ENCODE results near the gene TEX48. TPM values are rescaled to one million over a fixed set of nuclear protein-coding genes. Genes with fewer than 3 reads are reported as not detected.

The TEX48 gene
- total RNA-seq, 8 experiments from 2014 or later: not detected

GRCh38 chr9:114633438-114634089 is 48.4 kb downstream of the TEX48 start:
- Histone ChIP-seq H3K4me1 (replicated peaks in 1 of 2) (peaks cover 0 to 3% of the 10 kb centered on the region in 2 donors), H3K27ac (no peak overlapping the region), H3K4me3 (no peak overlapping the region)
- no peak for ATAC-seq (replicated peaks in 6 of 8)
- in situ Hi-C loops (cut with MboI; ENCODE audit: low pct_unique_long_range_greater_than_20kb in 2 of 9, low sequenced_read_pairs in 9 of 9, unreplicated experiment in 9 of 9): loop anchor here in 3 of 9 experiments (25.0 kb wide), 2 partner anchors 196 to 221 kb away; no protein-coding TSS in a partner anchor
- 0 to 100% (median 91%) methylated on average over 1 to 8 of the region's 11 CpGs; no CpG with 5 or more reads in 4 of the 10 experiments for WGBS, 10 experiments

DNA sequence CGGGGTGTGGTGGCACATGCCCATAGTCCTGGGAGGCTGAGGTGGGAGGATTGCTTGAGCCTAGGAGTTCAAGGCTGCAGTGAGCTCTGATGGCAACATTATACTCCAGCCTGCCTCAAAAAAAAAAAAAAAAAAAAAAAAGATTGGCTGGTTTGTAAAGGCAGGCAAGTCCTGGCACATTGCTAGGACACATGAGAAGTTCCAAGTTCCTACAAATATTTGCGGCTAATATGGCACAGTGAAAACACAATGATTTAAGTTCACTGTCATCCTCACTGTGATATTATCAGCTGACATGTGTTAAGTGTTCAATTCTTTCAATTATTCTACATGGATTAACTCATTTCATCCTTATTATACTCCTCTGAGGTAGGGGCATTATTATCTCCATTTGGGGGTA is 50.8 kb downstream of the TEX48 start:
- H3K27ac ChIP-seq: no peak overlapping the region
- 0 to 58% (median 0%) methylated on average over 1 to 2 of the region's 2 CpGs; no CpG with 5 or more reads in 3 of the 10 experiments for WGBS, 10 experiments
- peaks cover 0 to 2% of the 10 kb centered on the region in 2 donors for H3K4me1 ChIP-seq (replicated peaks in 1 of 2)
- no peak overlapping the region for H3K4me3 ChIP-seq
- in situ Hi-C loops (cut with MboI; ENCODE audit: low pct_unique_long_range_greater_than_20kb in 2 of 9, low sequenced_read_pairs in 9 of 9, unreplicated experiment in 9 of 9): loop anchor here in 3 of 9 experiments (25.0 kb wide), 2 partner anchors 194 to 219 kb away; no protein-coding TSS in a partner anchor
- no peak for ATAC-seq (replicated peaks in 6 of 8)

DNA sequence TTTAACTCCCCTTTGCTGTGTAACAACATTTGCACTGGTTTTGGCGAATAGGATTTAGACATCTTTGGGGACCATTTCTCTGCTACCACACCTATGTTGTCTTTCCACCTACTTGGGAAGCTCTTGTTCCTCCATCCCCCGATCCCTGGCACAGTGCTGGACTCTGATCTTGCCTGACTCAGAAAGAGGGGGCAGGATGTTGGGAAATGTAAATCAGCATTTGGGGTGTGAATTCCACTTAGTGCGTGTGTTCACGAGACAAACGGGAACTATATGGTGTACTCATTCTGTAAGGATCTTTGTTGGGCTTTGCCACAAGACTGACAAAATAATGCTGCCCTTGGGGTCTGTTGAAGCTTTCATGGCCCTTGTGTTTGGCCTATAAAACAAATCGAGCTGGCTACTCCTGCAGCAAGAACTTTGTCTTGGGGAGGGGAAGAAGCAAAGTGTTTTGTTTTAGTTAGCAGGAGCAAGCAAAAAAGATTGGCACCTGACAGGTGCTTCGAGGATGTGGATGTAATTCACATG is 52.4 kb downstream of the TEX48 start:
- in situ Hi-C loops (cut with MboI; ENCODE audit: low pct_unique_long_range_greater_than_20kb in 2 of 9, low sequenced_read_pairs in 9 of 9, unreplicated experiment in 9 of 9): loop anchor here in 3 of 9 experiments (25.0 kb wide), 2 partner anchors 192 to 217 kb away; no protein-coding TSS in a partner anchor
- H3K4me1 ChIP-seq (replicated peaks in 1 of 2): peaks cover 0 to 2% of the 10 kb centered on the region in 2 donors
- H3K27ac ChIP-seq: no peak overlapping the region
- H3K4me3 ChIP-seq: no peak overlapping the region
- WGBS, 10 experiments: 53 to 100% (median 77%) methylated on average over 2 to 7 of the region's 7 CpGs; no CpG with 5 or more reads in 3 of the 10 experiments
- ATAC-seq (replicated peaks in 6 of 8): no peak

DNA sequence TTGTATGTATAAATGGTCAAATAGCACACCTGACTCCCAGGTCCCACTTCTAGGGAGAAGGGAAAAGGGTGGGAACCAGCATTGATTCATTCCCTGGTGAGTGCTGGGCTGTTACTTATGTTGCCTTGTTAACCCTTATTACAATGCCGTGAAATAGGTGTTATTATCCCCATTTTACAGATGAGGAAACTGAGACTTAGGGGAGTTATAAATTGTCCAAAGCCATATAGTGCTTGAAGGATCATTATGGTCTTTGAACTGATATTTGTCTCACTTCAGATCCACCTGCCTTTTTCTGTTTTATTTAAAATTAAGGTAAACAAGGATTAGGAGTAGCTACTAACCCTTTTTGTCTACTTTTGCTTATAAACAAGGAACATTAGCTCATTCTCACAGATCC is 54.4 kb downstream of the TEX48 start:
- ATAC-seq (replicated peaks in 6 of 8): no peak
- Histone ChIP-seq H3K4me1 (replicated peaks in 1 of 2) (peaks cover 0 to 2% of the 10 kb centered on the region in 2 donors), H3K4me3 (no peak overlapping the region), H3K27ac (no peak overlapping the region)
- in situ Hi-C loops (cut with MboI; ENCODE audit: low pct_unique_long_range_greater_than_20kb in 2 of 9, low sequenced_read_pairs in 9 of 9, unreplicated experiment in 9 of 9): loop anchor here in 3 of 9 experiments (25.0 kb wide), 2 partner anchors 190 to 215 kb away; no protein-coding TSS in a partner anchor
- 67 to 100% (median 83%) methylated on average over 1 of the region's 1 CpG; no CpG with 5 or more reads in 6 of the 10 experiments for WGBS, 10 experiments

- 78 to 100% (median 93%) methylated on average over 1 to 2 of the region's 4 CpGs; no CpG with 5 or more reads in 6 of the 10 experiments for WGBS, 10 experiments
- in situ Hi-C loops (cut with MboI; ENCODE audit: low pct_unique_long_range_greater_than_20kb in 2 of 9, low sequenced_read_pairs in 9 of 9, unreplicated experiment in 9 of 9): loop anchor here in 3 of 9 experiments (25.0 kb wide), 2 partner anchors 189 to 214 kb away; no protein-coding TSS in a partner anchor
These were observed 55.5 kb downstream of the TEX48 start for GRCh38 chr9:114626415-114627020.

GRCh38 chr9:114624677-114625076 is 57.3 kb downstream of the TEX48 start:
- WGBS, 10 experiments: 0 to 100% (median 67%) methylated on average over 1 to 2 of the region's 2 CpGs; no CpG with 5 or more reads in 3 of the 10 experiments
- Histone ChIP-seq H3K4me3 (no peak overlapping the region), H3K4me1 (replicated peaks in 1 of 2) (peaks cover 0 to 2% of the 10 kb centered on the region in 2 donors), H3K27ac (no peak overlapping the region)
- ATAC-seq (replicated peaks in 6 of 8): peak in 3 of 8 experiments; percentile 76 to 89 (median 88)
- in situ Hi-C loops (cut with MboI; ENCODE audit: low pct_unique_long_range_greater_than_20kb in 2 of 9, low sequenced_read_pairs in 9 of 9, unreplicated experiment in 9 of 9): loop anchor here in 3 of 9 experiments (25.0 kb wide), 2 partner anchors 187 to 212 kb away; no protein-coding TSS in a partner anchor

More at GRCh38 chr9:114626415-114627020, 55.5 kb downstream of the TEX48 start:
- peak in 7 of 8 experiments; percentile 12 to 92 (median 54) for ATAC-seq (replicated peaks in 6 of 8)
- H3K4me3 ChIP-seq: no peak overlapping the region
- H3K4me1 ChIP-seq (replicated peaks in 1 of 2): peaks cover 0 to 2% of the 10 kb centered on the region in 2 donors
- peak overlapping the region in 1 of 2 donors; percentile 41 for H3K27ac ChIP-seq

DNA sequence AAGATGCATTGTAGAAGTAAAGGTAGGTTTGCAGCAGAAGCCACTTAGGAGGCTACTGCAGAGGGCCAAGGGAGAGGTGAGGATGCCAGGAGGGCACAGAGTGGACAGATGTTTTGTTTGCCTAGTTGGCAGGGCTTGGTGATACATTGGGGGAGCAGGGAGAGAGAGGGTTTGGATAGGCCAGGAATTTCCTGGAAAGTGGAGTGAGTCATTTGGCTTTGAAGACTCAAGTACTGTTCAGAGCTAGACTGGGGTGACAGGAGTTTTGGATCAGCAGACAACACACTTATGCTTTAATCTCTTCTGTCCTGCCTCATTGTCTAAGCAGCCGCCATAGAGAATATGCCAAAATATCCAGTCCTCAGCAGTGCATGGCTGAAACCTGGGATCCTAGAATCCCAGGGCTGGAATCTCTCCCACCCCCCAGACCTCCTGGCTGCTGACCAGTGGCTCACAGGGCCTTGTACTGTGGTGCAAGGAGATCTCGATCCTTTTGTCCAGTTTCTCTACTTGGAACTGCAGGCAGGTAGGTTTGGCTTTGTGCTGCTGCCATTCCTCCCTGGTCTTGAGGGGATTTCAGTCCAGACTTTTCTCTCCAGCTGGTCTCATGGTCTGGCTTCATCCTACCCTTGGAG is 59.9 kb downstream of the TEX48 start:
- no peak overlapping the region for H3K27ac ChIP-seq
- ATAC-seq (replicated peaks in 6 of 8): peak in 2 of 8 experiments; percentile 27 to 68

GRCh38 chr9:114621561-114621960 is 60.4 kb downstream of the TEX48 start:
- no peak overlapping the region for H3K4me3 ChIP-seq
- peak in 3 of 8 experiments; percentile 10 to 45 (median 14) for ATAC-seq (replicated peaks in 6 of 8)
- WGBS, 10 experiments: 53 to 100% (median 79%) methylated on average over 1 to 7 of the region's 7 CpGs; no CpG with 5 or more reads in 1 of the 10 experiments
- no peak overlapping the region for H3K27ac ChIP-seq
- peaks cover 0 to 2% of the 10 kb centered on the region in 2 donors for H3K4me1 ChIP-seq (replicated peaks in 1 of 2)
- in situ Hi-C loops (cut with MboI; ENCODE audit: low pct_unique_long_range_greater_than_20kb in 2 of 9, low sequenced_read_pairs in 9 of 9, unreplicated experiment in 9 of 9): no loop called here

More for the DNA sequence above, 59.9 kb downstream of the TEX48 start:
- 83 to 100% methylated on average over 1 of the region's 2 CpGs; no CpG with 5 or more reads in 8 of the 10 experiments for WGBS, 10 experiments
- in situ Hi-C loops (cut with MboI; ENCODE audit: low pct_unique_long_range_greater_than_20kb in 2 of 9, low sequenced_read_pairs in 9 of 9, unreplicated experiment in 9 of 9): no loop called here
- Histone ChIP-seq H3K4me3 (no peak overlapping the region), H3K4me1 (replicated peaks in 1 of 2) (peaks cover 0 to 2% of the 10 kb centered on the region in 2 donors)

- H3K4me1 ChIP-seq (replicated peaks in 1 of 2): no peaks in the 10 kb centered on the region
- no peak for ATAC-seq (replicated peaks in 6 of 8)
- no peak overlapping the region for H3K27ac ChIP-seq
- in situ Hi-C loops (cut with MboI; ENCODE audit: low pct_unique_long_range_greater_than_20kb in 2 of 9, low sequenced_read_pairs in 9 of 9, unreplicated experiment in 9 of 9): no loop called here
- H3K4me3 ChIP-seq: no peak overlapping the region
- WGBS, 10 experiments: 83 to 100% (median 91%) methylated on average over 2 to 12 of the region's 13 CpGs; no CpG with 5 or more reads in 1 of the 10 experiments
These were observed 62.7 kb downstream of the TEX48 start for GRCh38 chr9:114619191-114619761.

DNA sequence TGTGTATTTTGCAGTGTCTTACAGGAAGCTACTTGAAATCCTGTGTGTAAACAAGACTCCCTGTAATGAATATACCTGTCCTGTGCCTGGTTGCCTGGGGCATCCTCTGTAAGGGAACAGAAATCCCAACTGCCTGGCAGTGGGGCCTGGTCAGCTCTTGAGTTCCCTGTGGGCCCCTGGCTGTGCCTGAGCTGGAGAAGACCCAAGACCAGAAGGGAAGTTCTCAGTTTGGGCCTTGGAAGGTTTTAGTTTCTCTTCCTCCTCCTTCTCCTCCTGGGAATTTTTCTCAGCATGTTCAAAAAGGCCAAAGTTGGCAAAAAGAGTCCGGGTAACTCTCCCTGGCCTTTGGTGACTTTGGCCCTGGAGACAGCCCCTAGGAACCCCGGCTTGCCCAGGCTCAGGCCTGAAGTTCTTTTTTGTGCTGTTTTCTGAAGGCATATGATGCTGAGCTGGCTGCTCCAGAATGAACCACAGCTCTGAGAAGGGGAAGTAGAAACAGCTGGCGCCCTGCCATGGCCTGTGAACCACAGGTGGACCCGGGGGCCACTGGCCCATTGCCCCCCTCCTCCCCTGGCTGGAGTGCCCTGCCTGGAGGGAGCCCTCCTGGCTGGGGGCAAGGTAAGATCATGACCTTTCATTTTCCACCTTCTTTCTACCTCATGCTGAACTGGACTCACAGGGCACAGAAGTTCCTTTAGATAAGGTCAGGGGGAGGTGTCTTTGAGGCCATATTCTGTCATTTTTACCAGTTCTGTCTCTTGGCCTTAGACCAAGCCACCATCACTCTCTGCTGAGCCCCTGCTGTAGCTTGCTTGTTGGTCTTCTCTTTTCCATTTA is 65.1 kb downstream of the TEX48 start:
- in situ Hi-C loops (cut with MboI; ENCODE audit: low pct_unique_long_range_greater_than_20kb in 2 of 9, low sequenced_read_pairs in 9 of 9, unreplicated experiment in 9 of 9): no loop called here
- Histone ChIP-seq H3K27ac (no peak overlapping the region), H3K4me1 (replicated peaks in 1 of 2) (peaks cover 12 to 15% of the 10 kb centered on the region in 2 donors), H3K4me3 (no peak overlapping the region)
- WGBS, 10 experiments: 40 to 100% (median 76%) methylated on average over 1 to 3 of the region's 4 CpGs; no CpG with 5 or more reads in 5 of the 10 experiments
- ATAC-seq (replicated peaks in 6 of 8): no peak

All from motor neuron (in vitro differentiated cells).